Myocyte (in vitro differentiated cells): ENCODE results near the gene HAP1. TPM values are rescaled to one million over a fixed set of nuclear protein-coding genes. Genes with fewer than 3 reads are reported as not detected.
A peak's percentile ranks its signal among the peaks of the same experiment; 100 is the strongest.
"Not testable (repeated sequence)": the region's sequence is repeated elsewhere in the genome, so short reads cannot be mapped to it uniquely, and the experiment has no call there.

Experiments used
- DNase-seq: peaks from one replicate; pipeline ENCODE4 v3.0.0-alpha.2; 2012; ENCODE audit warnings: low read depth
- polyA plus RNA-seq: library from polyadenylated mRNA; unstranded; fragments of >200 nt; gene quantifications from one replicate; pipeline ENCODE4 v1.2.1, GENCODE V29; 2012; ENCODE audit warnings: missing spikeins
- total RNA-seq: library from RNA; depleted of rRNA; stranded (reverse); fragments of >200 nt; gene quantifications from 2 replicates; pipeline ENCODE4 v1.2.3, GENCODE V29; 2014

Gene HAP1, protein sequence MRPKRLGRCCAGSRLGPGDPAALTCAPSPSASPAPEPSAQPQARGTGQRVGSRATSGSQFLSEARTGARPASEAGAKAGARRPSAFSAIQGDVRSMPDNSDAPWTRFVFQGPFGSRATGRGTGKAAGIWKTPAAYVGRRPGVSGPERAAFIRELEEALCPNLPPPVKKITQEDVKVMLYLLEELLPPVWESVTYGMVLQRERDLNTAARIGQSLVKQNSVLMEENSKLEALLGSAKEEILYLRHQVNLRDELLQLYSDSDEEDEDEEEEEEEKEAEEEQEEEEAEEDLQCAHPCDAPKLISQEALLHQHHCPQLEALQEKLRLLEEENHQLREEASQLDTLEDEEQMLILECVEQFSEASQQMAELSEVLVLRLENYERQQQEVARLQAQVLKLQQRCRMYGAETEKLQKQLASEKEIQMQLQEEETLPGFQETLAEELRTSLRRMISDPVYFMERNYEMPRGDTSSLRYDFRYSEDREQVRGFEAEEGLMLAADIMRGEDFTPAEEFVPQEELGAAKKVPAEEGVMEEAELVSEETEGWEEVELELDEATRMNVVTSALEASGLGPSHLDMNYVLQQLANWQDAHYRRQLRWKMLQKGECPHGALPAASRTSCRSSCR
- total RNA-seq: 0.16 TPM in 1 of 2 replicates, not detected in the other
- 0.01 TPM for polyA plus RNA-seq

DNA sequence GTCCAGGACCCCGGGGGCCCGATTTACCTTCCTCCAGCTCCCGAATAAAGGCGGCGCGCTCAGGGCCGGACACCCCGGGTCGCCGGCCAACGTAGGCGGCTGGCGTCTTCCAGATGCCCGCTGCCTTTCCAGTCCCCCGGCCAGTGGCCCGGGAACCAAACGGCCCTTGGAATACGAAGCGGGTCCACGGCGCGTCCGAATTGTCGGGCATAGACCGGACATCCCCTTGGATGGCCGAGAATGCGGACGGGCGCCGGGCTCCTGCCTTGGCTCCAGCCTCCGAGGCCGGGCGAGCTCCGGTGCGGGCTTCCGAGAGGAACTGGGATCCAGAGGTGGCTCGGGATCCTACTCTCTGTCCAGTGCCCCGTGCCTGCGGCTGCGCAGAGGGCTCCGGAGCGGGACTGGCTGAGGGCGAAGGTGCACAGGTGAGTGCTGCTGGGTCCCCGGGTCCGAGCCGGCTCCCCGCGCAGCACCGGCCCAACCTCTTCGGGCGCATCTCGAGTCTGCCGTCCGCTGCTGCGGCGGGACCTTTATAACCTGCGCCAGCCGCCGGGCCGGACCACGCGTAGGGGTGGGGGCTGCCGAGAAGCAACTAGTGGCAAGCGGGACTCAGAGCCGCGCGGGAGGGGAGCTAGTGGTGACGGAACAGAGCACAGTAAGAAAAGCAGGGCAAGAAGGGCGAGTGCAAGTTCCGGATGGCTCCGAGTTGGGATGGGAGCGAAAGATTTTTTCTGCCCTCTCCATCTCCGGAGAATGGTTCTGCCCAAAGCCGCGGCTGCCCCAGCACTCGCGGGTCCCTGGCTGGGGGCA is at the start of gene HAP1:
TSS of gene HAP1 (minus strand) at position 505 of the 810 bp plus-strand sequence. CDS start at position 496, 9 bp downstream.
- DNase-seq: peak; percentile 6

DNA sequence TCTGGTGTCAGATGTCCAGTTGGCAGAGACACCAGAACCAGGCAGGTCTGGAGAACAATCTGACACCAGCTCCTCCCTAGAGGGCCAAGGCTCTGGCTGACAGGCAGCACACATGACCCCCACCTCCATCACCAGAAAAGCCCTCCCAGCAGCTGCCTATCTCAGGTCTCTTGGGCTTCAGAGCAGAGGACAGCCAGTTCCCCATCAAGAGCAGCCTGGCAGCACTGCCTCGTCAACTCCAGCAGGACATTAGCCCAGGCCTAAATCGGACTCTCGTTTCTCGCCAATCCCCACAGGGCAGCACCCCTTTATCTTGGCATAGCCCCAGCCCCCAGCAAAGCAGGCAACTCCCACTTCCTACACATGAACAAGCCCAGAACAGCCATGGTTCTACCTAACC is 47.7 kb upstream of the HAP1 start:
- DNase-seq: no peak

DNA sequence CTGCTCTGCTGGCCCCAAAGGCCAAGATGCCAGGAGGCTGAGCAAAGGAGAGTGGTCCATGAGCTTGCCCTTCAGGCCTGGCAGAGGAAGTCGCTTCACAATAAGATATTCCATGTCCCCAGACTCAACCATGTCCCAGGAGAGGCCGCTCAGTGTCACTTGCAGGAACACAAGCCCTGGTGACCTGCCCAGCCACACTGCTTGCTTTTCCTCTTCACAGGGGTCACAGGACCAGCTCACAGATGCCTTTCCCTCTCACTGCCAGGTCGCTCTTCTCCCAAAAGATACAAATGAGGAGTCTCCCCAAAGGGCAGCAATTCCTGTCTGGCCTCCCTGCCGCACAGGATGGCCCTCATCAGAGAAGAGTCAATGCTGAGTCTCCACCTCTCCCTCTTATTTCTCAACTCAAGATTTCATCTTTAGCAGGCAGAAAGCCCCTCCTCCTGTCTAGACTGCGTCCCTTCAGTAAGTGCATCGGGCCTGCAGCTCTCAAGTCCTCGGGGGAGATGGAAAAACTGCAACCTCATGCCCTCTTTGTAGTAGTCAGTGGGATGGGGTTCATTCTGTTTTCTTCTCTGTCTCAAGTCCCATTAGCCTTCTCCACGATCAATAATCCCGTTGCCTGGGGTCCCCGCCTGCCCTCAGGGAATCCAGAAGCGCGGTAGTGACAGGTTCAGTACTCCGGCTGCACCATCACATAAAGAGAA is 47.1 kb upstream of the HAP1 start:
- no peak for DNase-seq

DNA sequence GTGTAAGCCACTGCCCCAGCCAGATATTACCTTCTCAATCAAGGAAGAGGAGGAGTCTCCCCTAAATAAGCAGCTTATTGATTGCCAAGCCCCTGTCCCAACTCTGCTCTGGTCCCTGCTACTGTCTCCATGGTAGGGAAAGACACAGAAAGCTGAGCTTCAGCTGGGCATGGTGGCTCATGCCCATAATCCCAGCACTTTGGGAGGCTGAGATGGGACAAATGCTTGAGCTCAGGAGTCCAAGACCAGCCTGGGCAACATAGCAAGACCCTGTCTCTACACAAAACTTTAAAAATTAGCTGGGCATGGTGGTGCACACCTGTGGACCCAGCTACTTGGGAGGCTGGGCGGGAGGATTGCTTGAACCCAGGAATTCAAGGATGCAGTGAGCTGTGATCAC is 45.5 kb upstream of the HAP1 start:
- DNase-seq: no peak

DNA sequence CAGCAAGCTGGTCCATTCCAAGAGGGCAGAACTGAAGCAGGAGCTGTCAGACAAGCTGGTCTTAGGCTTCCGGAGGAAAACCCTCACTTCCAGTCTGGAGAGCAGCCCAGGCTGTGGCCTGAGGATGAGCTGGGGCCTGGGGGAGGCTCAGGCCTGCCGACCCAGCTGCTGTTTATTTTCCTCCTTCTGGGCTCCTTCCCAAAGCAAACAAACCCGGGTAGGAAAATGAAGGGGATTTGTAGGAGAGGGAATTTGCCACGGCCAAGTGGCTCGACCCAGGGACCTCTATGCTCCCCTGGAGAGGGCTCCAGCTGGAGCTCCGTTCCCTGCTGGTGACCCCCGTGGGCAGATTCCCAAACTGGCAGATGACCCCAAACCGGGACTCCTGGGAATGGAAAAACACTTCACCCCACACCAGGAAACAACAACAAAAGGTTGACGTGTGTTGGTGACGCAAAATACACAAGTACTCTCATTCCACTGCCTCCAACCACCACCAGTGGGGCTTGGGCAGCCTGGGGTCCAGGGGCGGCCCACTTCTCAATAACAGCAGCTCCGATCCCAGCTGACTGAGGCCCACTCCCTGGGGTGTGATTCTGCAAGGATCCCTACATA is 43.2 kb upstream of the HAP1 start:
- DNase-seq: peak; percentile 96

DNA sequence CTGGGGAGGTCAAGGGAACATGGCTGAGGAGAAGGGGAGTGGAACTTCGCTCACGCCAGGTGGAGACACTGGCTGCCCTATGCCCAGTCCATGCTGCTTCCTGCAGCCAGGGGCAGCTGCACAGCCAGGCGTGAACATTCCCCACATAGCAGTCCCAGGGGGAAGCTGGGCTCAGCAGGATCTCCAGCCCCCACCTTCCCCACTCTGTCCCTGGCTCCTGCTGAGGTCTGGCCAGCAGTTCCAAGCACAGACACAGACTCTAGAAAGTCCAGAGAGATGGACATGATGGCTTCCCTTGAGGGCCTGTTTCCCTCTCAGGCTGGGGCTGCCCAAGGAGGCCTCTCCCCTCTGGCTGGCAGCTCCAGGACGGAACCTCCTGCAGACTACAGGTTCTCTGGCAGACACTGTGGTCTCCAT is 42.7 kb upstream of the HAP1 start:
- peak; percentile 83 for DNase-seq

DNA sequence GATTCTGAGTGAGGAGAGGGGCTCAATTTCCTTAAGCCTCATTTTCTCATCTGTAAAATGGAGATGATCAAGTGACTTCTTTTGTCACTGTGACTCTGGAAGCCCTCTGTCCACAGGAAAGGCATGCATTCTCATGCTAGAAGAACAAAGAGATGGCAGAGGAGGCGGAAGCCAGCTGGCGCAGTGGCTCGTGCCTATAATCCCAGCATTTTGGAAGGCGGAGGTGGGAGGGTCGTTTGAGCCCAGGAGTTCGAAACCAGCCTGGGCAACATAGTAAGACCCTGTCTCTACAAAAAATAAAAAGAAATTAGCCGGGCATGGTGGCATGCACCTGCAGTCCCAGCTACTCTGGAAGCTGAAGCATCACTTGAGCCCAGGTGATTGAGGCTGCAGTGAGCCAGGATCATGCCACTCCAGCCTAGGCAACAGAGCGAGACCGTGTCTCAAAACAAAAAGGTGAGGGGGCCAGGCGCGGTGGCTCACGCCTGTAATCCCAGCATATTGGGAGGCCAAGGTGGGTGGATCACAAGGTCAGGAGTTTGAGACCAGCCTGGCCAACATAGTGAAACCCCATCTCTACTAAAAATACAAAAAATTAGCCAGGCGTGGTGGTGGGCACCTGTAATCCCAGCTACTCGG is 41.9 kb upstream of the HAP1 start:
- DNase-seq: not testable (repeated sequence)

DNA sequence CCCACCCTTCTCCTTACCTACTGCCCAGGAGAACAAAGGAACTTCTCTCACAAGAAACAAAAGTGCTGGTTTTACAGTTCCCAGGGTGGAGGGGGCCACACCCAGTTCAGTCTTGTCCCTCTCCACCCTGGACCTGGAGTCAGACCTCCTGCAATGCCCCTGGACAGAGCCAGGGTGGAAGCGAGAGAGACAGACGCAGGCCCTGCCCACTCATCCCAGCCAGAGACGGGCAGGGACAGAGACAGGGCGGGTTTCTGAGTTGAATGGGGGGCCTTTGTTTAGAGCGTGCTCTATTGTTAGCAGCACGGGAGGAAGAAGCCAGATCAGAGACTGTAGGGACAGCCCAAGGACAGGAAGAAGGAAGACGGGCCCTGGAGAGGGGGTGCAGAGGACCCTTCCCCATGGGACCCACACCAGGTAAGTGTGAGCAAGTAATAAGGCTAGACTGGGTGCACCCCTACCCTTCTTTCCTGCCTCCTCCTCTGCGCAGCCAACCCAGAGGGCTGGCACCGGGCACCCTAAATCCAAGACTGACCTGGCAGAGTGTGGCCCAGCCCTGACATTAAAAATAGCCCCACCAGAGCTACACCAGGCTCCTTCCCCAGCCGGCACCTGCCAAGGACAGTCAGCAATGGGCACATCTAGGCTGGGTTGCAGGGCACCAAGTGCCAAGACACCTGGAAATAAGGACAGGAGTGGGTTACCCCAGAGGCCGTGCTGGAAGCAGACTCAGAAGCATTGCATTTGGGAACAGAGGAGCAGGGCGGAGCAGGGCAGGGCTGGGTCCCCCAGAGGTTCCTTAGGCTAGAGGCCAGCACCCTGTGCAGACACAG is 41.2 kb upstream of the HAP1 start:
- DNase-seq: peak; percentile 30

DNA sequence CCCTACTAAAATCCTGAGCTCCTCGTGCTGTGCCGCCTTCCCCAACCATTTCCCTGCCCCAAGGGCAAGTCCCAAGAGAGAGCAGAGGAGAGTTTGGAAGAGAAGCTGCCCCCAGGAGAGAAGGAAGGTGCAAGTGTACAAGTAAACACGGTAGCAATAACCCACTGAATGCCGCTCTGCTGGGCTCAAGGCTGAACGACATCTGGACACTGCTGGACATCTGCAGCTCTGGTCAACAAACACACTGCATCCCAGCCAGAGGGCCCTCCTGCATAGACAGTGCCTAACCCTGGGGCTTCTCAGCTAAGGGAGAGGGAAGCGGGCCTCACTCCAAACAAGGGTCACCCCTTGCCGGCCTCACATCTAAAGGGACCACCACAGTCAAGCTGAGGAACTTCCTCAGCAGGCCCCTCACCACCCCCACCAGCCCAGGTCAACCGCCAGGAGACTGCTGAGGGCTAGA is 39.3 kb upstream of the HAP1 start:
- no peak for DNase-seq

DNA sequence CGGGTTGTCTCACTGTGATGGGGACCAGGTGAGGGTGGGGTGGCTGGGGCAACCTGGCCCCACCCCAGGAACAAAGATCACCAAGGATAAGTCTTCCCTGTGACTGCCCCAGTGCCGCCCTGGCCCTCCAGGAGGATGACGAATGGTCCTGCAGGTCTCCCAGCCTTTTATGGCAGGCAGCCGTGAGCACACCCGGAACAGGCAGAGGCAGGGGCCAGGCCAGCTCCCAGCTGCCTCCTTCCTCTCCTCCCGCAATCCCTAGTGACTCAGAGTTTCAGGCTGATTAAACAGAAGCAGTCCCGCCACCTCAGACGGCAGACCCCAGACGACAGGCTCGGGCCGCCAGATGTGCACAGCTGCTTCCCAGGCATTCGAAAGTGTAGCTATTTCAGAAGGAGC is 38.7 kb upstream of the HAP1 start:
- DNase-seq: peak; percentile 76

DNA sequence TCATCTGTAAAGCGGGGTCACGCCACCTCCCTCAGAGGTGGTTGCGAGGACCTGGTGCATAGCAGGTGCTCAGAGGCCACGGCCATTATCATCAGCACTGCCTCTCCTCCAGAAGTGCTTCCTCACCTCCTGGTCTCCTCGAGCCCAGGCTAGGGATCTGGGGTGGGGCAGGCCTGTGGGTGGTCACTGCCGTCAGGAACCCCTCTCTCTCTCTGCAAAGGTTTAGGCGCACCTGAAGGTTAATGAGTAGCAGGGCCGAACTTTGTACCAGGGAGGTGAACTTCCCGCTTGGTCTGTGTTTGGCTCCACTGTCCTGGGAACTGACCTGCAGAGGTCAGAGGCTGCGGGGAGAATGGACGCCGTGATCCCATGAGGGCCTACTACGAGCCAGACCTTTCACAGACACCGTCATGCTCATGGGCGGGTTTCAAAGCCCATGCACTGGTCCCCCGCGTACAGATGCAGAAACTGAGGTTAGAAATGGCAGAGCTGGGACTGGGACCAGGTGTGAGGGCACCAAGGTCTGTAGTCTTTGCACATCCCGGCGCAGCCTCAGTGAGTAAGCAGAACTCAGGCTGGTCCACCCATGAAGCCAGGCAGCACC is 38.2 kb upstream of the HAP1 start:
- no peak for DNase-seq

DNA sequence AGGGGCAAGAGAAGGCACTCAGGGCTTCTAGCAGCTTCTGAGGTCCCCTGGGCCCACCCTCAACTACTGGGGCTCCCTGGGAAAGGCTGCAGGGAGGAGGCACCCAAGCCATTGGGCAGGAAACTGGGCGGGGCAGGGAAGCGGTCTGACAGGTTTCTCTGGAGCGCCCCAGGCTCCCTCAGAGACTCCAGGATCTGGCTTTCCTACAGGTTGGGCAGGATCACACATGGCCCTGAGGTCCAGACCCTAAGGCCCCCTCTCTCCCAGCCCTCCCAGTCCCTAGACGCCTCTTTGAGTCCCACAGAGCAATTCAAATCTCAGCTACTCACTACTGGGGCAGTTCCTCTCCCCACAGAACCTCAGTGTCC is 37.8 kb upstream of the HAP1 start:
- no peak for DNase-seq

DNA sequence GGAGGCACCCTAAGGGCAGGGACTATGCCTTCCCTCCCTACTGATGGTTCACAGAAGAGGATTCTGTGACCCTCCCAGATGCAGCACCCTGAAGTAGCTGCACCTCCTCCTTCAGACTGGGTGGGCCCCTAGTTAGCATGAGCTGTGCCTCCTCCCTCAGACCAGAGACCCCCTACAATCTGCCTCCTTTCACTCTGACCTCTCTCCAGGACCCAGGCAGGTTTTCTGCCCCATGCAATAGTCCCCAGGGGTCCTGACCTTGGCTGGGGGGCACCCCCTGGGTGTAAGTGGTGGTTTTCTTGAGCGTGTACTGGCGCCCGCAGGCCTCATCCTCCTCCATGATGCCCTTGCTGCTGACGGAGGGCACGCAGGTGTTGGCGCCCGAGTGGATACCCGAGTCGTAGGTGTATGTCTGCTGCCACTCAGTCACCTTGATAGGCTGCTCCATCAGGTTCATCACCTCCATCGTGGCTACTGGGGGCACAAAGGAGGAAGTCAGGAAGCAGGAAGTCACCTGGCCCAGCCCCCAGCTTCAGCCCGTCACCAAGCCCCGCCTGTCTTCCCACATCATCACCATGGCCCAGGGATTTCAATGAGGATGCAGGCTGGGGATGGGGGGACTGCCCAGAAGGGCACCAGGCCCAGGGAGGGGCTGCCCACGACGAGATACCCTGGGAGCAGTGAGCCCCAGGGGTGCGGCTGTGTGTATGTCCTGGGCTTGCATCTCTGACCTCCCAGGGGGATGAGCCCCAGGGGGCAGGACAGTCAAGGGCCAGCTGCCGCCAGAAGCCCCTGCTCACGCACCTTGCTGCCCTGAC is 37.2 kb upstream of the HAP1 start:
- DNase-seq: no peak

DNA sequence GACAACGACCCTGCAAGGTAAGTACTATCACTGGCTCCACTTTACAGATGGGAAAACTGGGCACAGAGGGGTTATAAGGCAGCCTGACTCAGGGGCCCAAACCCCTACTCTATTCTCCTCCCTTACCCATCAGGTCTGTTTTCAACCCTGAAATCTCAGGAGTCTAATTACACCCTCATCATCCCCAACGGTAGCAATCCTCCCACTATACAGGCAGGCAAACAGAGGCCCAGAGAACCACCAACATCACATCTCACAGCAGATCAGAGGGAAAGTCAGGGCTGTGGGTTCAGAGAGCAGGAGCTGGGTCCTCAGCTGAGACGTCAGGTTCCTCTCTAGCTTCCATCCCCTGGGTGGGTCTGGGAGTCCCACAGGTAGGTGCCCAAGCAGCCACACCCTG is 35.5 kb upstream of the HAP1 start:
- DNase-seq: no peak

DNA sequence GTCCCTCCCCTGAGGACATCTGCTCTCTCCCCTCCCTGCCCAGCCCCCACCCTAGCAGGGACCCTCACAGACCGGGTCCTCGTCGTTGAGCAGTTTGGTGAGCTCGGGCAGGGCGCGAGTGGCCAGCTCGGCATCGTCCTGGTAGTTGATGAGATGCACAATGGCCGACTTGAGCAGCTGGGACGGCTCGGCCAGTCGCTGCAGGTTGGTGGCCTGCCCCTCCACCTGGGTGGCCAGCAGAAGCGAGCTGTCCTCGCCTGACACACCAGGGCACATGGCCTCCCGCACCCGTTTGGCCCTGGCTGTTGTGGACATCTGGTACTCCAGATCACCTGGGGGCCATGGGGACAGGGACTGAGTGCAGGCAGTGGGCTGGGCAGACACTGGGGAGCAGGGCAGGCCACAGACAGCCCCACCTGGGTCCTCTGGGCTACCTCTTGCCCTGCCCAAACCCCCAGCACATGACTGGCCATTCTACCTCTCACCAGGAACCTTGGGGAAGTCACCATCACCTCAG is 35.0 kb upstream of the HAP1 start:
- DNase-seq: no peak

DNA sequence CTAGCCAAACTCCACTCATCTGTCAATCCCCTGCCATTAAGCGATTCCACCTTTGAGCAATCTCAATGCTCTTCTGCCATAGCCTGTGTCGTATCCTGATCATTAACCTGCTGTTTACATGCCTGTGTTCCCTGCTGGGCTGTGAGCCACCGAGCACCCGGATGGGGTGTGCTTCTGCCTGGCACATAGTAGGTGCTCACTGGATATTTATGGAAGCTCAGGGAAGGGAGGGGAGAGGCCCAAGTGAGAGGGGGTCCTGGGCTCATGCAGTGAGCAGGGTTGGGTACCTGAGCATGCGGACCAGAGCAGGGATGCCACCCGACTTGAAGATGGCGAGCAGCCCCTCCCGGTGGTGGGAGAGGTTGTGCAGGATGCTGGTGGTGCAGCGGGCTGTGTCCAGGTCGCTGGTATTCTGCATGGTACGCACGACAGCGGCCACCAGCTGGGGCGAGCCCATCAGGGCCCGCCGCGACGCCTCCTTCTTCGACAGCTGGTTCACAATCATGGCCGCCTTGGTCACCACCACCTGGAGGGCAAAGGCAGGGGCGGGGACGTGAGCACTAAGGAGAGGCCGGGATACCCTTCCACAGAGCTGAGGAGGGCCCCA is 34.3 kb upstream of the HAP1 start:
- DNase-seq: no peak

DNA sequence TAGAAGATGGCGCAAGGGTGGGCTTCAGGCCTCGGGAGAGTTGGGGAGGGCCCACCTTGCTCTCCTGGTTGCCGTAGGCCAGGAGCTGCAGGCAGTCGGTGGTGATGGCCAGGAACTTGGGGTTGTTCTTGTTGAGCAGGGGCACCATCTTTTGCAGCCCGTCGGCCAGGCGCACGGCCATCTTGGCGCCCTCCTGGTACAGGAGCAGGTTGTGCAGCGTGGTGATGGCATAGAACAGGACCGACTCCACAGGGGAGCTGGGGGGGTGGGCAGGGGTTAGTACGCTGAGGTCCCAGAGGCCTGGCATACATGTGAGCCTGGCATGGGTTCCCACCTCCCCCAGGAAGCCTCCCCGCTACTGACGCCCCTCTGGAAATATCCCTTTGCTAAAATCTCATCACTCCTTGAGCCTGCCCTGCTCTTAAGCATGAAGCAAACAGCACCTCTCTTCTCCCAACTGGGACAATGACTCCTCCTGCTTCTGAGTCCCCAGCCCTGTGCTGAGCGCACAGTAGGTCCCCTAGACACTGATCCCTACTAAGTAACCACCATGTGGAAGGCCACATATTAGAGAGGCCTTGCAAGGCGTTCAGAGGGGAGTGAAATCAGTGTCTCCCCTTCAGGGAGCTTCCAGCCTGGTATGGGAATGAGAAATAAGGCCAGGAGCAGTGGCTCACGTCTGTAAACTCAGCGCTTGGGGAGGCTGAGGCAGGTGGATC is 33.0 kb upstream of the HAP1 start:
- no peak for DNase-seq
